CD4-positive, alpha-beta T cell treated with Interleukin-6 at 100 ng/mL for 8 hours (primary cell): ENCODE measurements around the gene CDK18.

Experiments used
- DNase-seq: peaks from one replicate; pipeline ENCODE4 v3.0.0-alpha.2; 2020; ENCODE audit warnings: mixed read lengths, low spot score

CDK18 gene

DNA sequence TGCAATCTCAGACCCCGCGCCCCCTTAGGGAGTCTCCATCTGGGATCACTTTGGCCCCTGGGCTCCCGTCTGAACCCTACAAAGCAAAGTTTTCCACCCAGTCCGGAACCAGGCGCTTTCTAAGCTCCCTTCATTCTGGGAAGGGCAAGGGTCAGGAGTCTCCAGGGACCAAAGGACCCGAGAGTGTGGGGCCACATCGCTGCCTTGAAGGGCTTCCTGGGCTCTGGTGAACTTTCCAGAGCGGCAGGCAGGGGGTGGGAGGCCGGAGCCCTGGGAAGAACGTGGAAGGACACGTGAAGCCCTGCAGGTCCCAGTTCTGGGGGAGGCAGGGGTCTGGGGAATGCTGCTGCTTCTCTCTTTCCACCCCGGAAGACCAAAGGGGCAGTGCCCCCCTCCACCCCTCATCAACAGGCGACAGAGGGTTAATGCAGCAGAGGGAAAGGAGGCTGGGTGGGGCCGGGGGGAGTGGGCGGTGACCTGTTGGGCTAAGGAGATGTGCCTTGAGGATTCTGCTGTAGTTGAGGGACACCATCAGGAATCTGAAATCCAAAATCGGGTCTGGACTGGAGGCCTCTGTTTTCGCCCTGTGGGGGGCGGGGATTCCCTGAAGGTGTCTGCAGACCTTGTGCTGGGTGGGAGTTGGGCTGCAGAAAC is 734 bp downstream of the CDK18 start:
- no peak for DNase-seq

DNA sequence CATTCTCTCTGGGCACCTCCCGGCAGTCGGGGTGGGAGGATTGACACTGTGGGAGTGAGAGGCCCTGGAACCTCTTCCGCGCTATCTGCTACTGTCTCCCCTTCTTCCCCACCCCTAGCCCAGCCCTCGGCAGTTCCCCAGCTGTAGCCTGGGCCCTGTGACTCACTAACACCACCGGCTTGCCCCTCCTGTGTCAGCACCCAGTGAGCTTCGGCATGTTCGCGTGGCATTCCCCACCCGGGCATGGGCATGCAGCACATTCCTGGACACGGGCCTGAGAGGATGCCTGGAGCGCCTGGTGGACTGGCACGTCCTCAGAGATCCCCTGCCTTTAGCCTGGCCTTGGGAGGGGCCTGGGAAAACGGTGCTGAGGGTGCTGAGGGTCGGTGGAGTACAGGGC is 1.3 kb downstream of the CDK18 start:
- no peak for DNase-seq

- DNase-seq, result no peak
Measured at GRCh38 chr1:205506409-205507200, 2.1 kb downstream of the CDK18 start.

GRCh38 chr1:205508227-205508714 is 3.8 kb downstream of the CDK18 start:
- DNase-seq, result no peak

GRCh38 chr1:205510308-205510950 is 6.0 kb downstream of the CDK18 start:
- no peak for DNase-seq

GRCh38 chr1:205510951-205511330 is 6.5 kb downstream of the CDK18 start:
- DNase-seq, result no peak

DNA sequence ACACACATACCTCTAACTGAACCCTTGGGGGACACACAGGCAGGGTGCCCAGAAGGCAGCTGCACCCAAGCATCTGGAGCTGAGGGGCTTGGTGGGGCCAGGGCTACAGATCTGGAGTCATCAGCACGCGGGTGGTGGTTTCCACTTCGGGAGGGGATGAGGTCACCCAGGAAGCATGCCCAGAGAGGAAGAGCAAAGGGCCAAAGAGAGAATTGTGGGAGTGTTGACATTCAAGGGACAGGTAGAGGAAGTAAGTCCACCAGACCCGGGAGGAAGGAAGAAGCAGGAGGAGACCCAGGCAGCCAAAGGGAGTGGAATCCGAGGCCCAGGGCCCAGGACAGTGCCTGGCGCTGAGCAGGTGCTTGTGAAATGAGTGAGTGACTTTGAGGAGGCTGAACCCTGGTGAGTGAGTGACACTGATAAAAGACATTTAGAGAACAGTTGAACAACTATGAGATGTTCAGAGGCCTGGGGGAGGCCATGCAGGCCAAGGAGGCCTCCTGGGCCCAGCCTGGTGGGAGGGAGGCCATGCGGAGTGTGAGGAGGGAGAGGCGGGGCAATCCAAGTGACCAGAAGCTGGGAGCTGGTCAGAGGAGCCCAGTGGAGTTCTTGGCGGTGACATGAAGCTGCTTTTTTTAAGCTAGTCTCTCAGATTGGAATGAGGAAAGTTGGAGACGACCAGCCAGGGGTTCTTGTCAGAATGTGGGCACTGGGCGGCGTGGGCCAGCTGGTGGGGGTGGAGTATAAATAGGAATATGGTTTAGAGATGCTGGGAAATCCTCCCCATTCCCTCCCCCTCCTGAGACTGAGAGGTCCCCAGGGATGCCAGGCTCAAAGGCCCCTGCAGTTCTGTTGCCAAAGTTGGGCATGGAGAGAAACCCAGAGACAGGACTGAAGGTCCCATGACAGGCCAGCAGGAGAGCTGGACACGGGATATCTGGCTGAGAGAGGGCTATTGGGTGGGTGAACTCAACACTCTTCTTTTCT is 7.9 kb downstream of the CDK18 start:
- no peak for DNase-seq

- no peak for DNase-seq
Measured at GRCh38 chr1:205513774-205514173, 9.3 kb downstream of the CDK18 start.

- DNase-seq, result no peak
Measured at GRCh38 chr1:205514211-205515142, 10.0 kb downstream of the CDK18 start.

DNA sequence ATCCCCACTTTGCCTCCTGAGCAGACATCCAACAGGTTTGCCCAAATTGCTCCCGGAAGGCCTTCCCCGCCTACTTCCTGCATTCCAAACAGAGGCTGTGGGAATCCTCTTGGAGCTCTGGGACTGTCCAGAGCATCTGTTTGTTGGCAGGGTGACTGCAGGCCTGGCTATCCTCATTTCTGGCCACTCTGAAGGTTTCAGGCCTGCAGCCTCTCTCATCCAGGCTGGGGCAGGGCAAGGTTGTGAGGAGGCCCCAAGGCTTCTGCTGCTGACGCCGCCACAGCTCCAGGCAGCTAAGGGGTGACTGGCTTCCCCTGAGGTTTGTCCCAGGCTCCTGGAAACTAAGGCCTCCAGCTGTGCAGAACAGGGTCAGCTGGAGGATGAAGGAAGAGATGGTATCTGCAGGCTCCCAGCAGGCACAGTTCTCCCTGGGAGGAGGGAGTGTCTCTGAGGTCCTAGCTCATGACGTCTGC is 11.3 kb downstream of the CDK18 start:
- DNase-seq, result no peak

- DNase-seq, result no peak
Measured at GRCh38 chr1:205516362-205516761, 11.9 kb downstream of the CDK18 start.

DNA sequence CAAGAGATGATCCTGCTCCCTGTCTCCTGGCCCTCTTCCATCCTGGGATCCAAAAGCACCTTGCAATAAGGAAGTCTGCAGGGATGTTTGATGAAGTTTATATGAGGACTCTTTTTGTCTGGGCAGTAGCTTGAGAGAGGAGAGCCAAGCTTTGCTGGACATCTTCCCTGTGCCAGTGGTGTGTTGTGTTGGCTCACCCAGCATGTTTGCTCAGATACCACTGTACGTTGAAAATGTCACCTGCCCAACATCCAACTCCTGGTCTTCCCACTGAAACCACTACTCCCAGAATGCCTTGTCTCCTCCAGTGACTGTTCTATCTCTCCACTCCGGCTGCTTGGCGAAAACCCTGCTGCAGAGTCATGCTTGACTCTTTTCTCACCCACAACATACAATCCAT is 12.8 kb downstream of the CDK18 start:
- DNase-seq, result no peak

DNA sequence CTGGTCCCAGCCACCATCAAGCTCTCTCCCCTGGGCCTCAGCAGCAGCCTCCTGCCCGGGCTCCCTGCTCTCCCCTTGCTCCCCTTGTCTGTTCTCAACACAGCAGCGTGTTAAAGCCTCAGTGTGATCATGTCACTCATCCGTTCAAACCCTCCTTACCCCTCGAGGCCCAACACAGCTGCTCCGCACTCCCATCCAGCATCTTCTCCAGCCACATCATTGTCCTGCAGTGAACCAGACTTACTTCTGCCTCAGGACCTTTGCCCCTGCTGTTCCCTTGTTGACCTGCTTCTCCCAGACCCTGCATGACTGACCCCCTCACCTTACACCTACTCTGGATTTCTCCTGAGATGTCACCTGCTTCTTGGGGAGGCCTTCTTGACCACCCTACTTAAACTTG is 13.3 kb downstream of the CDK18 start:
- no peak for DNase-seq

DNA sequence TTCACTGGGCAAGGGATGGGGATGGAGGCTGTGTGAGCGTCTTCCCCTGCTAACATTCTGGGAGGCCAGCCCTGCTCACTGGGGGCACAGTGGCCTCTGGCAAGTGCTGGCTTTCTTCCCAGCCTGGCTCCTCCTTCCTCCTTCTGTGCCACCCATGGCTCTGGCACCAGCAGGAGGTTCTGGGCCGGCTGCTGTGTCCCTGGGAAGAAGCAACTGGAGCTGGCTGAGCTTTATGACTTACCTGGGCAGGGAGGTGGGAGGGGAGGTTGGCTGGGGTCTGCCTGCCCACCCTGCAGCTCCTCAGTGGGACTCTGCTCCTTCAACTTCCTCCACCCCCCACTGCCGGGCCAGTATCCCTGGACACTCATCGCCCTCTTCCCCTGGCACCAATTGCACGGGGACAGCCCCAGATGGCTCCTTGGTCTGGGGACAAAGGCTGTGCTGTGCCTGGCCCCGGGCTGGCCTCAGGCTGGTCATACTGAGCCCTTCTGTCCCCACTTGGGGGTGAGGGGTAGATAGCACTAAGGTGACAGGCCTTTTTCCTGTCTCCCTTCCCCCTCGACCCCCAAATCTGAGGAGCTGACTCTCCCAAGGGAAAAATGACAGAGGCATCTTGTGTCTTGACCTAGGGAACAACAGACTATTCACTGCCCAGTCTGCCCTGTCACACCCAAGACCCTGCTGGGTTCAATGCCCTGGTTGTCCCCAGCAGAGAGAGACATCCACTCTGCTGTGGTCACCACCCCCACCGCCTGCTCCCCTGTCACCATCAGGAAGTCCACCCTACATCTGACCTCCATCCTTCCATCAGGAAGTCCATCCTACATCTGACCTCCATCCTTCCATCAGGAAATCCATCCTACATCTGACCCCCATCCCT is 14.4 kb downstream of the CDK18 start:
- no peak for DNase-seq

- DNase-seq, result no peak
Measured at GRCh38 chr1:205519541-205520131, 15.2 kb downstream of the CDK18 start.

- DNase-seq, result no peak
Measured at GRCh38 chr1:205520709-205521108, 16.2 kb downstream of the CDK18 start.

- DNase-seq, result no peak
Measured at GRCh38 chr1:205521686-205522085, 17.2 kb downstream of the CDK18 start.

GRCh38 chr1:205522692-205523091 is 18.2 kb downstream of the CDK18 start:
- DNase-seq, result no peak

DNA sequence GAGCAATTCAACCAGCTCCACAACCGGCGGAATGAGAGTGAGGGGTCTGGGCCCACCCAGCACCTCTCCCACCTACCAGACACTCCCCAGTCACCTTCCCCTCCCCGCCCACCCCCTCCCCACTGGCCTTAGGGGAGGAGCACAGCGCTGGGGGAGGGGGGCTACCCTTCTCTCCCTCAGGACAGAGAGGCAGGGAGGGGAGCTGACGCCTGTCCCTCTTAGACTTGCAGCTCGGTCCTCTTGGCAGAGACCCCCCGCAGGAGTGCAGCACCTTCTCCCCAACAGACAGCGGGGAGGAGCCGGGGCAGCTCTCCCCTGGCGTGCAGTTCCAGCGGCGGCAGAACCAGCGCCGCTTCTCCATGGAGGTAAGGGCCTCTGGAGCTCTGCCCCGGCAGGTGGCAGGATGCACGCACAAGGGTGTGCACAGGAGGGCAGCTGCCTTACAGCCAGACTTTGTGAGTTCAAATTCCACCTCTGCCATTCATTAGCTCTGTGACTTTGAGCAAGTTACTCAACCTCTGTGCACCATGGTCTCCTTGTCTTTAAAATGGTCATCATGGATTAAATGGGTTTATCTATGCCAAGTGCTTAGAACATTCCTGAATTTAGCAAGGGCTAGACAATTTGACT is 18.9 kb downstream of the CDK18 start:
- DNase-seq, result no peak
